Cardiac fibroblast (primary cell): Measurements from ENCODE around the gene PPP1R16B.

Experiments used
- DNase-seq, 2 donors: peaks; one replicate each; pipeline versions ENCODE4 v3.0.0 to v3.0.0-alpha.2; 2010; ENCODE audit warnings: low read depth in 2 of 2
- H3K4me3 ChIP-seq, 2 donors: replicated peaks in 1 of 2; 1 replicate in 1 of 2; 2 replicates in 1 of 2; pipeline ENCODE4 v1.5.1; 2011; ENCODE audit warnings: low read depth in 2 of 2, low read length in 2 of 2, mild to moderate bottlenecking in 2 of 2, moderate library complexity in 1 of 2
- TF ChIP-seq, protein P1 (sequence below): IDR thresholded peaks from one replicate; pipeline ENCODE4 v1.5.1; 2011; ENCODE audit warnings: low read depth, mild to moderate bottlenecking, low read length, inconsistent platforms

PPP1R16B gene

DNA sequence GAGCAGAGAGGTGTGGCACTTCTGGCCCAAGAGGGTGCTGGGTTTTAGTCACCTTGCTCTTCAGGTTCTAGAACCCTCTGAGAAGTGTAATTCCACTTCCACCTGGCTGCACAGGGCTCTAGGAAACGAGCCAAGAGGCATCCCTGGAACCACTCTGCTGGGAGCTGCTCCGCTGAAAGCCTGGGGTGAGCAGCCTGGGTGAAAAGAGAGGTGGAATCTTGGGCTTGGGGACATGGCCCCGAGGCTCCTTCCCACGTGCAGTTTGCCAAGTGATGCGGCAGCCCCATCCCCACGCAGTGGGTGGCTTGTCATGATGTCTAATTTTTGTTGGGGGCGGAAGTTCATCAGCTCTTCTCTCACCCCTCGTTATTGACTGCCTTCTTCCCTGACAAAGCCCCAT lies 32.8 kb downstream of the PPP1R16B start:
- TF ChIP-seq, protein P1, sequence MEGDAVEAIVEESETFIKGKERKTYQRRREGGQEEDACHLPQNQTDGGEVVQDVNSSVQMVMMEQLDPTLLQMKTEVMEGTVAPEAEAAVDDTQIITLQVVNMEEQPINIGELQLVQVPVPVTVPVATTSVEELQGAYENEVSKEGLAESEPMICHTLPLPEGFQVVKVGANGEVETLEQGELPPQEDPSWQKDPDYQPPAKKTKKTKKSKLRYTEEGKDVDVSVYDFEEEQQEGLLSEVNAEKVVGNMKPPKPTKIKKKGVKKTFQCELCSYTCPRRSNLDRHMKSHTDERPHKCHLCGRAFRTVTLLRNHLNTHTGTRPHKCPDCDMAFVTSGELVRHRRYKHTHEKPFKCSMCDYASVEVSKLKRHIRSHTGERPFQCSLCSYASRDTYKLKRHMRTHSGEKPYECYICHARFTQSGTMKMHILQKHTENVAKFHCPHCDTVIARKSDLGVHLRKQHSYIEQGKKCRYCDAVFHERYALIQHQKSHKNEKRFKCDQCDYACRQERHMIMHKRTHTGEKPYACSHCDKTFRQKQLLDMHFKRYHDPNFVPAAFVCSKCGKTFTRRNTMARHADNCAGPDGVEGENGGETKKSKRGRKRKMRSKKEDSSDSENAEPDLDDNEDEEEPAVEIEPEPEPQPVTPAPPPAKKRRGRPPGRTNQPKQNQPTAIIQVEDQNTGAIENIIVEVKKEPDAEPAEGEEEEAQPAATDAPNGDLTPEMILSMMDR: no peak
- H3K4me3 ChIP-seq: no peak overlapping the region
- no peak for DNase-seq

DNA sequence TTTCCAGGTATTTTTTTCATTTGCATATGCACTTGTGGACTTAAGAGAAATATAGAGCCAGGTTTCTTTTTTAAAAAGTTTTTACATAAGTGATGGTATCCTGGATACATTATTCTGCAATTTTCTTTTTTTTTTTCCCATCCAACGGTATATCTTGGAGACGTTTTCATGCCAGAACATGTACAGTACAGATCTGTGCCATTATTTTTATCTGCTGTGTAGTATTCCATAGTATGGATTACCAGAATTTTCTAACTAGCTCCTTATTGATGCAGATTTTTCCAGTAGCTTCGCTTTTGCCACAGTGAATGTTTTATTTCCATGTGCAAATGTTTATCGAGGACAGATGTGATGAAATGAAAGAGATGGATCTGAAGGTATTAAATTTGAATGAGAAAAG lies 34.1 kb downstream of the PPP1R16B start:
- no peak for DNase-seq
- no peak overlapping the region for H3K4me3 ChIP-seq
- TF ChIP-seq, protein P1: no peak

DNA sequence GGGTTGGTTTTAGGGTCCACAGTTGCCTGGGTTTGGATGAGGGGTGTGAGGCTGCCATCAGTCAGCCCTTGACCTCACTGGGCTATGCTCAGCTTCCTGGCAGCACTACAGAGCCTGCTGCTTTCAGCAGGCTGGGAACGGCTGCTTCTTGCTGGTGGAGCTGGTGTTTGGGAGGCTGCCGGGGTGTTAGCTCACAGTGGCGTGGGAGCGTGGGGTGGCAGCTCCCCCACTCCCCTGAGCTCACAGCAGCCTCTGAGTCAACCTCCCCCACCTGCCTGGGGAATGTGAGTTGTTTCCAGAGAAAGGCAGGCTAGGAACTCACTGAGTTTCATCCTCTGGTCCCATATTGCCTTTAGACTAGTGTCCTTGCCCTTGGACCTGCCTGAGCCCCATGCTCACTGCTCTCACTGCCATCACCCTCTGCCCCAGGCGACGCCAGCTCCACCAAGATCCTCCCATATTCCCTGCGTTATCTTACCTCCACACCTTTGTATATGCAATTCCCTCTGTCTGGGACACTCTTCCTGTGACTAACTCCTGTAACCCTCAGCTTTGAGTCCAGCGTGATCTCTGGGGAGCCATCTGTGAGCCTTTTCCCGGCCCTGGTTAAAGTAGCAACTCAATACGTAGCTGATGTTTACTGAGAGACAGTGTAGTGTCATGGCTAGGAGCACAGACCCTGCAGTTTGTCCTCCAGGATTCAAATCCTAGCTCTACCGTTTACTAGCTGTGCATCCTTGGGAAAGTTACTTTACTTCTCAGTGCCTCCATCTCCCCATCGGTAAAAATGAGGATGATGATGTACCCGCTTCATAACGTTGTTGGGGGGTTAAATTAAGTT lies 34.8 kb downstream of the PPP1R16B start:
- DNase-seq: peak; percentile 3 to 57
- TF ChIP-seq, protein P1: no peak
- H3K4me3 ChIP-seq: no peak overlapping the region

DNA sequence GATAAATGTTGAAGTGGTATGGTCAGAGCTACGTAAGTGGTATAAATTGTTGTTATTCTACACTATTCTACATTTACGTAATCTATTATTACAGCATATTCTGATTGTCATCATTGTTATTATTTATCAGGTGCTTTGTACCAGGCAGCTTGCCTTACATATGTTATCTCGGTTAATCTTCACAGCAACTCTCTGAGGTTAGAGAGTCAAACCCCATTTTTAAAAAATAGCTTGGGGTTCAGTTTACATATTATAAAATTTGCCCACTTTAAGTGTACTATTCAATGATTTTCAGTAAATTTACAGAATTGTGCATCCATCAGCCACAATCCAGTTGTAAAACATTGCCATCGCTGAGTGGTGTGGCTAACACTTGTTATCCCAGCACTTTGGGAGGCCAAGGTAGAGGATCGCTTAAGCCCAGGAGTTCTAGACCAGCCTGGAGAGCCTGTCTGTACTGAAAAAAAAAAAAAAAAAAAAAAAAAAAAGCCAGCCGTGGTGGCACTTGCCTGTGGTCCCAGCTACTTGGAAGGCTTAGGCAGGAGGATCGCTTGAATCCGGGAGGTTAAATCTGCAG lies 35.5 kb downstream of the PPP1R16B start:
- H3K4me3 ChIP-seq: no peak overlapping the region
- TF ChIP-seq, protein P1: no peak
- no peak for DNase-seq

DNA sequence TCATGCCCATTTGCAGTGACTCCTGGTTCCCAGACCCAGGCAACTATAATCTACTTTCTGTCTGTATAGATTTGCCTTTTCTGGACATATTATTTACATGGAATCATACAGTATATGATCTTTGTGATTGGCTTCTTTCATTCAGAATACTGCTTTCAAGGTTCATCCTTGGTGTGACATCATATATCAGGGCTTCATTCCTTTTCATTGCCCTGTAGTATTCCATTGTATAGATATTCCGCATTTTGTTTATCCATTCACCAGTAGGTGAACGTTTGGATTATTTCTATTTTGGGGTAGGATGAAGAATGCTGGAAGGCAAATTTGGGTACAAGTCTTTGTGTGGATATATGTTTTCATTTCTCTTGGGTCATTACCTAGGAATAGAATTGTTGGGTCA lies 36.1 kb downstream of the PPP1R16B start:
- TF ChIP-seq, protein P1: no peak
- no peak overlapping the region for H3K4me3 ChIP-seq
- no peak for DNase-seq

DNA sequence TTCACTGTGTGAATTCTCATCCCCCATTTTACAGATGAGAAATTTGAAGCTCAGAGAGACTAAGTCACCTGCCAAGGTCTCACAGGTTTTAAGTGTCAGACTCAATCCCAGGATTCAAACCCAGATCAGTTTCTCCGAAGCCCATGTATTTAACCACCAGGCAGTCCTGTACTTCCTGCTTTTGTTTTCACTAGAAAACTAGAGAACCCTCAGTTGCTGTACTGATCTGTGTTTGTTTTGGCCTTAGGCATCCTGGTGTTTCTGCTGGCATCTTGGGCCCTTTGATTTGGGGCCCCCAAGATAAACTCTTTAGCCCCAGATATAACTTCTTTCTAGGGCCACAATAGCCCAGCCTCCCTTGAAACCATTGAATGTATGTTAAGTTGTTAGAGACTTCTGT lies 36.5 kb downstream of the PPP1R16B start:
- H3K4me3 ChIP-seq: no peak overlapping the region
- TF ChIP-seq, protein P1: no peak
- DNase-seq: no peak
